Activated CD4-positive, alpha-beta T cell treated with anti-CD3 and anti-CD28 coated beads for 1 hour (primary cell): ENCODE data around the gene CHD9.

Experiments used
- DNase-seq: peaks from one replicate; pipeline ENCODE4 v3.0.0-alpha.2; 2020

CHD9 gene

GRCh38 chr16:53078765-53079485, 24.1 kb downstream of the CHD9 start:
- DNase-seq = no peak

- DNase-seq = no peak
These were observed 25.7 kb downstream of the CHD9 start for GRCh38 chr16:53080345-53081031.

GRCh38 chr16:53081032-53081424, 26.2 kb downstream of the CHD9 start:
- DNase-seq = no peak

GRCh38 chr16:53081686-53082407, 27.1 kb downstream of the CHD9 start:
- no peak for DNase-seq

- no peak for DNase-seq
These were observed 27.7 kb downstream of the CHD9 start for GRCh38 chr16:53082509-53082908.

GRCh38 chr16:53083119-53083518, 28.3 kb downstream of the CHD9 start:
- no peak for DNase-seq

- DNase-seq = no peak
These were observed 29.4 kb downstream of the CHD9 start for GRCh38 chr16:53084141-53084541.

- no peak for DNase-seq
These were observed 30.0 kb downstream of the CHD9 start for GRCh38 chr16:53084746-53085334.

GRCh38 chr16:53085369-53085843, 30.6 kb downstream of the CHD9 start:
- DNase-seq = no peak

- no peak for DNase-seq
These were observed 31.2 kb downstream of the CHD9 start for GRCh38 chr16:53085931-53086421.

- no peak for DNase-seq
These were observed 32.3 kb downstream of the CHD9 start for GRCh38 chr16:53087101-53087500.

GRCh38 chr16:53089434-53090285, 34.9 kb downstream of the CHD9 start:
- DNase-seq = no peak

GRCh38 chr16:53090286-53090590, 35.4 kb downstream of the CHD9 start:
- DNase-seq = no peak

GRCh38 chr16:53090591-53091411, 36.0 kb downstream of the CHD9 start:
- no peak for DNase-seq

- no peak for DNase-seq
These were observed 36.8 kb downstream of the CHD9 start for GRCh38 chr16:53091466-53092211.

GRCh38 chr16:53092284-53092683, 37.5 kb downstream of the CHD9 start:
- DNase-seq = no peak

GRCh38 chr16:53093162-53093744, 38.5 kb downstream of the CHD9 start:
- DNase-seq = no peak

- DNase-seq = no peak
These were observed 39.3 kb downstream of the CHD9 start for GRCh38 chr16:53094013-53094630.

GRCh38 chr16:53097190-53097589, 42.4 kb downstream of the CHD9 start:
- no peak for DNase-seq
